ENCODE data around the gene XPO1. TPM values are rescaled to one million over a fixed set of nuclear protein-coding genes. Genes with fewer than 3 reads are reported as not detected.
"Not testable (repeated sequence)": the region's sequence is repeated elsewhere in the genome, so short reads cannot be mapped to it uniquely, and the experiment has no call there.

The XPO1 gene
- total and polyA plus RNA-seq, 8 donors, result 20.6 to 359 (median 69.4) TPM

DNA sequence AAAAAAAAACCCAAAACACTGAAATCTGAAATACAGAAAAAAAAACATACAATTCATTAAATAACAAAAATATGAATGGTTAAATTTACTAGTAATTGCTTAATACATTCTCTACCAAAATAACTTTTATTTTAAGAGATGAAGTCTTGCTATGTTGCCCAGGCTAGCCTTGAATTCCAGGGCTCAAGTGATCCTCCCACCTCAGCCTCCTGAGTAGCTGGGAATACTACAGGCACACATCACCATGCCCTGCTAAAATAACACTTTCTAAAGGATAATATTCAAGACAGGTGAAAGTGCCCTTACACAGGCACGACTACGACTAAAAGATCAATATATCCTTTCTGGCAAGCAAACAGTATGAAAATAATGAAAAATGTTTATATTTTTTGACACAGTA lies 76.8 kb downstream of the XPO1 start:
- no peaks in the 10 kb centered on the region for H3K9me3 ChIP-seq
- TF ChIP-seq EP300 (IDR thresholded peaks at IDR 0.05) (no peak), POLR2A (IDR thresholded peaks at IDR 0.05) (no peak), POLR2AphosphoS5 (IDR thresholded peaks at IDR 0.05) (no peak)
- TF ChIP-seq, protein P1, sequence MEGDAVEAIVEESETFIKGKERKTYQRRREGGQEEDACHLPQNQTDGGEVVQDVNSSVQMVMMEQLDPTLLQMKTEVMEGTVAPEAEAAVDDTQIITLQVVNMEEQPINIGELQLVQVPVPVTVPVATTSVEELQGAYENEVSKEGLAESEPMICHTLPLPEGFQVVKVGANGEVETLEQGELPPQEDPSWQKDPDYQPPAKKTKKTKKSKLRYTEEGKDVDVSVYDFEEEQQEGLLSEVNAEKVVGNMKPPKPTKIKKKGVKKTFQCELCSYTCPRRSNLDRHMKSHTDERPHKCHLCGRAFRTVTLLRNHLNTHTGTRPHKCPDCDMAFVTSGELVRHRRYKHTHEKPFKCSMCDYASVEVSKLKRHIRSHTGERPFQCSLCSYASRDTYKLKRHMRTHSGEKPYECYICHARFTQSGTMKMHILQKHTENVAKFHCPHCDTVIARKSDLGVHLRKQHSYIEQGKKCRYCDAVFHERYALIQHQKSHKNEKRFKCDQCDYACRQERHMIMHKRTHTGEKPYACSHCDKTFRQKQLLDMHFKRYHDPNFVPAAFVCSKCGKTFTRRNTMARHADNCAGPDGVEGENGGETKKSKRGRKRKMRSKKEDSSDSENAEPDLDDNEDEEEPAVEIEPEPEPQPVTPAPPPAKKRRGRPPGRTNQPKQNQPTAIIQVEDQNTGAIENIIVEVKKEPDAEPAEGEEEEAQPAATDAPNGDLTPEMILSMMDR (IDR thresholded peaks at IDR 0.05), result no peak
- no peak overlapping the region for H3K4me3 ChIP-seq
- DNase-seq, result no peak
- intact Hi-C loops (cut with DNase I; ENCODE audit: low total_unique reads), result no loop called here
- no peak overlapping the region for H3K27ac ChIP-seq
- H3K4me1 ChIP-seq, result peaks cover 11 to 99% (median 54%) of the 10 kb centered on the region in 4 donors
- WGBS, 5 donors, result 87 to 96% (median 92%) methylated on average over 2 of the region's 2 CpGs
- H3K27me3 ChIP-seq, result no peaks in the 10 kb centered on the region
- no peaks in the 10 kb centered on the region for H3K36me3 ChIP-seq

DNA sequence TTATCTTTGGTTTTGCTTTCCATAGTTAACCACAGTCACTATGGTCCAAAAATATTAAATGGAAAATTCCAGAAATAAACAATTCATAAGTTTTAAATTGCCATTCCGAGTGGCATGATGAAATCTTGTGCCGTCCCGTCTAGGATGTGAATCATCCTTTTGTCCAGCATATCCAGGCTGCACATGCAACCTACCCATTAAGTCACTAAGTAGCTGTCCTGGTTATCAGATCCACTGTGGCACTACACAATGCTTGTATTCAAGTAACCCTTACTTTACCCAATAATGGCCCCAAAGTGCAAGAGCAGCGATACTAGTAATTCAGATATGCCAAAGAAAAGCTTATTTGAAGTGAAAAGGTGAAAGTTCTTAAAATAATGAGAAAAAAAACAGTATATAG lies 78.0 kb downstream of the XPO1 start:
- H3K27me3 ChIP-seq, result no peaks in the 10 kb centered on the region
- DNase-seq, result no peak
- WGBS, 5 donors, result 55 to 77% (median 69%) methylated on average over 4 of the region's 4 CpGs
- peak overlapping the region in 1 of 5 donors; percentile 29 for H3K27ac ChIP-seq
- intact Hi-C loops (cut with DNase I; ENCODE audit: low total_unique reads), result no loop called here
- H3K36me3 ChIP-seq, result no peaks in the 10 kb centered on the region
- TF ChIP-seq POLR2AphosphoS5 (IDR thresholded peaks at IDR 0.05) (no peak), EP300 (IDR thresholded peaks at IDR 0.05) (no peak), POLR2A (IDR thresholded peaks at IDR 0.05) (no peak)
- TF ChIP-seq, protein P1 (IDR thresholded peaks at IDR 0.05), result no peak
- H3K9me3 ChIP-seq, result no peaks in the 10 kb centered on the region
- H3K4me1 ChIP-seq, result peaks cover 12 to 99% (median 54%) of the 10 kb centered on the region in 4 donors
- no peak overlapping the region for H3K4me3 ChIP-seq

DNA sequence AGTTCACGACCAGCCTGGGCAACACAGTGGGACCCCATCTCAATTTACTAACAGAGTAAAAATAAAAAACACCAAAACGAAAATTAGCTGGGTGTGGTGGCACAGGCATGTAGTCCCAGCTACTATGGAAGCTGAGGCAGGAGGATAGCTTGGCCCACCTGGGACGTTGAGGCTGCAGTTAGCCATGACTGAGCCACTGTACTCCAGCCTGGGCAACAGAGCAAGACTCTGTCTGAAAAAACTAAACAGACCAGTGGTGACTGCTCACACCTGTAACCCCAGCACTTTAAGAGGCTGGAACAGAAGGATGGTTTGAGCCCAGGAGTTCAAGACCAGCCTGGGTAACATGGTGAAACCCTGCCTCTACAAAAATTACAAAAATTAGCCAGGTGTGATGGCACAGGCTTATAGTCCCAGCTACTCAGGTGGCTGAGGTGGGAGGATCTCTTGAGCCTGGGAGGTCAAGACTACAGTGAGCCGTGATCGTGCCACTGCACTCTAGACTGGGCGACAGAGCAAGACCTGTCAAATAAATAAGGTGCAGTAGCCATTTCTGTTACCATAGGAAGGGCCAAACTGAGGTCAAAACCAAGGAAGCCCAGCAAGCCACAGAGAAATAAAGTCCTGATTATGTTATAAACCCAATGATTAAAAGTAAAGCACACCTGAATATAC lies 81.3 kb downstream of the XPO1 start:
- peak overlapping the region in 1 of 5 donors; percentile 1 for H3K27ac ChIP-seq
- intact Hi-C loops (cut with DNase I; ENCODE audit: low total_unique reads), result no loop called here
- peaks cover 12 to 83% (median 48%) of the 10 kb centered on the region in 4 donors for H3K4me1 ChIP-seq
- H3K4me3 ChIP-seq, result no peak overlapping the region
- H3K9me3 ChIP-seq, result no peaks in the 10 kb centered on the region
- DNase-seq, result no peak
- TF ChIP-seq POLR2AphosphoS5 (IDR thresholded peaks at IDR 0.05), result no peak
- H3K27me3 ChIP-seq, result no peaks in the 10 kb centered on the region
- no peaks in the 10 kb centered on the region for H3K36me3 ChIP-seq
- WGBS, 5 donors, result 85 to 90% (median 88%) methylated on average over 6 of the region's 6 CpGs

DNA sequence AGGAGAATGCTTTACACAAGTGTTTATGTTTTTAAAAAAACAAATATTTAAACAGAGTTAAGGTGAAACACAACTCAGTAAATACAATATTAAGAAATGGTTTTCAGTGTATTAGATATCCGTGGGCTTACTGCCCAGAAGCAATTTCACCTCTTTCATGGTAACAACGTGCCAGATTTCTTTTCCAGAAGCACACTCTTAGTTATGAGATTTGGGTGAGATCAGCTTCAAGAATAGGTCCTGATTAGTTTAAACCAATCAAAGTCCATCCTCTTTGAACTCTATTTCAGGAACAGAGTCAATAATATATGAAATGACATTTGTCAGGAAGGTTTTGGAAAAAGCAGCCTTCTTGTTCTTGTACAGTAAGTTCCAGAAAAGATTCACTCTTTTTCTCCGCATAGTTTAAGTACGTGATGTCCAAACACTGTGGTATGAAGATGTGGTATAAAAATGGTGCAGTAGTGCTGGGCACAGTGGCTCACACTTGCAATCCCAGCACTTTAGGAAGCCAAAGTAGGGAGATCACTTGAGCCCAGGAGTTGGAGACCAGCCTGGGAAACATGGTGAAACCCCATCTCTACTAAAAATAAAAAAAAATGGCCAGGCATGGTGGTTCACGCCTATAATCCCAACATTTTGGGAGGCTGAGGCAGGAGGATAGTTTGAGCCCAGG lies 81.9 kb downstream of the XPO1 start:
- H3K27me3 ChIP-seq, result no peaks in the 10 kb centered on the region
- no peaks in the 10 kb centered on the region for H3K9me3 ChIP-seq
- DNase-seq, result peak in 1 of 2 donors; percentile 24
- H3K4me1 ChIP-seq, result peaks cover 12 to 77% (median 48%) of the 10 kb centered on the region in 4 donors
- 55 to 69% (median 60%) methylated on average over 5 of the region's 5 CpGs for WGBS, 5 donors
- no peaks in the 10 kb centered on the region for H3K36me3 ChIP-seq
- H3K4me3 ChIP-seq, result no peak overlapping the region
- intact Hi-C loops (cut with DNase I; ENCODE audit: low total_unique reads), result no loop called here
- TF ChIP-seq, protein P1 (IDR thresholded peaks at IDR 0.05), result no peak
- TF ChIP-seq EP300 (IDR thresholded peaks at IDR 0.05) (no peak), POLR2AphosphoS5 (IDR thresholded peaks at IDR 0.05) (no peak)
- peak overlapping the region in 2 of 5 donors; percentile 19 to 26 for H3K27ac ChIP-seq

DNA sequence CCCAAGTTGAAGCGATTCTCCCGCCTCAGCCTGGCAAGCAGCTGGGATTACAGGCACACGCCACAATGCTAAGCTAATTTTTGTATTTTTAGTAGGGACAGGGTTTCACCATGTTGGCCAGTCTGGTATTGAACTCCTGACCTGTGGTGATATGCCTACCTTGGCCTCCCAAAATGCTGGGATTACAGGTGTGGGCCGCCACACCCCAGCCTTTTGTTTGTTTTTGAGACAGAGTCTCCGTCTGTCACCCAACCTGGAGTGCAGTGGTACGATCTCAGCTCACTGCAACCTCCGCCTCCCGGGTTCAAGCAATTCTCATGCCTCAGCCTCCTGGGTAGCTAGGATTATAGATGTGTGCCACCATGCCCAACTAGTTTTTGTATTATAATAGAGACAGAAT lies 83.2 kb downstream of the XPO1 start:
- WGBS, 5 donors, result 96 to 97% (median 96%) methylated on average over 4 to 8 of the region's 8 CpGs
- H3K4me3 ChIP-seq; DNase-seq; H3K9me3 ChIP-seq; H3K27ac ChIP-seq; H3K36me3 ChIP-seq; H3K27me3 ChIP-seq; intact Hi-C loops (cut with DNase I; ENCODE audit: low total_unique reads): not testable (repeated sequence)
- peaks cover 12 to 75% (median 45%) of the 10 kb centered on the region in 4 donors for H3K4me1 ChIP-seq
